Measurements from ENCODE around the gene NGDN. TPM values are rescaled to one million over a fixed set of nuclear protein-coding genes. Genes with fewer than 3 reads are reported as not detected.

Gene NGDN
- total RNA-seq, 2 donors from 2014 or later, result 21.4 to 27.6 TPM

DNA sequence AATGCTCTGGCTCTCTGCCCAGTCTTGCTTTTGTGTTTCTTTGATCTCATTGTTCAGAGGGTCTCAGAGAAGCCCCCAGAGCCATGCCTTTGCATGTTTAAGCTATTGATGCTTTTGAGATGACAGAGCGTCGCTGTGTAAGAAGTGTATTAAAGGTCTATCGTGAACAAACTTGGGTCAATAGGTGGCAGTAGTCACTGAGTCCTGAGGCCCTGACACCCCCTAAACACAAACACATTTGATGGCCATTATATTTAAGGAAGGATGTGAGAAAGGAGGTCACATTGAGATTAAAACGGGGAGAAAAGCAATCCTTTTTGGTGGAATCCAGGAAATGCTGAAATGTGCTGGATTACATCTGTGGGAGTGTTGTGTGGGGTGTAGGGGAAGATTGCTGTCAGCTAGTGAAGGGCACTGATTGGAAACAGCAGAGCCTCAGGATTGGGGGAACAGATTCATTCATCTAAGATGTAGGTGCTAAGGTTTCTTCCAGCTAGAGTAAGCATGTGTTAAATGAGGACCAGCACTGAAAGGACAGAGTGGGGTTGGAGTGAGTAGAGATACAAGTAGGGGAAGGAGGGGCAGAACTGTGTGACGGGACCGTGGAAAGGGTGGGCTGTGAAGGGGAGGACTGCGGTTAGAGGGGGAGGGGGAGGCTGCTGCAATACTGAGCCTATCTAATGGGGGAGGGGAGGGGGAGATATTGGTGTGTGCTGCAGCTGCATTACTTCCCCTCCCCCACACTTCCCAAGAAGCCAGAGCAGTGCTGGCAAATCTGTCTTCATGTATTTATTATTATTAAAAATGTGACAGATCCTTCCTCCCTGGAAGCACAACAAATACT, 12.7 kb downstream of the NGDN start:
- no peak overlapping the region for H3K4me3 ChIP-seq
- H3K4me1 ChIP-seq, result no peaks in the 10 kb centered on the region
- H3K36me3 ChIP-seq, result peaks cover 5% of the 10 kb centered on the region
- TF ChIP-seq, protein P1, sequence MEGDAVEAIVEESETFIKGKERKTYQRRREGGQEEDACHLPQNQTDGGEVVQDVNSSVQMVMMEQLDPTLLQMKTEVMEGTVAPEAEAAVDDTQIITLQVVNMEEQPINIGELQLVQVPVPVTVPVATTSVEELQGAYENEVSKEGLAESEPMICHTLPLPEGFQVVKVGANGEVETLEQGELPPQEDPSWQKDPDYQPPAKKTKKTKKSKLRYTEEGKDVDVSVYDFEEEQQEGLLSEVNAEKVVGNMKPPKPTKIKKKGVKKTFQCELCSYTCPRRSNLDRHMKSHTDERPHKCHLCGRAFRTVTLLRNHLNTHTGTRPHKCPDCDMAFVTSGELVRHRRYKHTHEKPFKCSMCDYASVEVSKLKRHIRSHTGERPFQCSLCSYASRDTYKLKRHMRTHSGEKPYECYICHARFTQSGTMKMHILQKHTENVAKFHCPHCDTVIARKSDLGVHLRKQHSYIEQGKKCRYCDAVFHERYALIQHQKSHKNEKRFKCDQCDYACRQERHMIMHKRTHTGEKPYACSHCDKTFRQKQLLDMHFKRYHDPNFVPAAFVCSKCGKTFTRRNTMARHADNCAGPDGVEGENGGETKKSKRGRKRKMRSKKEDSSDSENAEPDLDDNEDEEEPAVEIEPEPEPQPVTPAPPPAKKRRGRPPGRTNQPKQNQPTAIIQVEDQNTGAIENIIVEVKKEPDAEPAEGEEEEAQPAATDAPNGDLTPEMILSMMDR (IDR thresholded peaks at IDR 0.05), result no peak
- intact Hi-C loops (cut with DNase I), result no loop called here
- no peak overlapping the region for H3K9ac ChIP-seq (ENCODE audit: low read depth in 2 of 2, low read length in 2 of 2)
- no peaks in the 10 kb centered on the region for H3K9me3 ChIP-seq
- no peaks in the 10 kb centered on the region for H3K27me3 ChIP-seq
- no peak overlapping the region for H3K27ac ChIP-seq
- DNase-seq, result no peak

DNA sequence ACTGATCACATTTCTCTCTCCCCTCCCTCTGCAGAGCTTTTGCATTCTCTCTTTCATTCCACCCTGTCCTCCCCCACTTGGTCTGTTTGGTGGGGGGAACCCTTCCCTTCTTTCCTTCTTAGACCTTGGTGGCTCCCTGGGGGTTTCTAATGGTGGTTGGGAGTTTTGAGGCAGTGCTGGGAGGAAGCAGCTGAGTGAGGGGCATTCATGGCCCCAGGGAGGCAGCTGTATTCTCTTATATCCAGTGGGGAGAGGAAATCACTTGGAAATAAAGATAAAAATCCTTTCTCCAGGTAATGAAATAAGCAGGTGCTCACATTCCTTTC, 13.3 kb downstream of the NGDN start:
- H3K4me1 ChIP-seq, result no peaks in the 10 kb centered on the region
- H3K36me3 ChIP-seq, result no peaks in the 10 kb centered on the region
- intact Hi-C loops (cut with DNase I), result no loop called here
- no peak for DNase-seq
- no peak overlapping the region for H3K9ac ChIP-seq (ENCODE audit: low read depth in 2 of 2, low read length in 2 of 2)
- H3K9me3 ChIP-seq, result no peaks in the 10 kb centered on the region
- no peak overlapping the region for H3K4me3 ChIP-seq
- no peak overlapping the region for H3K27ac ChIP-seq
- TF ChIP-seq, protein P1 (IDR thresholded peaks at IDR 0.05), result no peak
- no peaks in the 10 kb centered on the region for H3K27me3 ChIP-seq

DNA sequence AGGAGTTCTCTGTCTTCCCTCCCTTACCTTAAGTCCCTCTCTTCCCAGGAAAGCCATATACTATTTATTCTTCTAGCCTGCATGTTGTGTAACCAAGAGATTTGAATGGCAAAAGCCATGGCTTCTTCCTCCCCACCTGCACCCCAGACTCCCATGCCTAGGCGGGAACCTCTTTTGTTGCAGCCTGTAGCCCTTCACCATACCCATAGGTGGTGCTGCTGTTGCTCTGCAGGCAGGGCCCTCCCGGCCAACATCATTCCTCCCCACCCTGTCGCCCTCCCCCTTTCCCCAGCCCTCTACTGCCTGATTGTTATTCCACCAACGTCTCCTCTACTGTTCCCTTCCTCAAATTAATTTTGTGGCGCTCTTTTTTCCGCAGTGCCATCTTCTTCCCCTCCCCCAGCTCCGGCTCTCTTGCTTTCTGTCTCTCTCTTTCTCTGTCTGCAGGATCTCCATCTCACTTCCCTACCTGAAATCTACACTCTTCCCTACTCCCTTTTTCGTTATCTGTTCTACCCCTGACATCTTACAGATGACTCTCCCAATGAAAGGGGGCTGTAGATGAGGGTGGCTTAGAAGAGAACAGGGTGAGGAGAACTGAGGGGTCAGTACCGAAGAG, 13.8 kb downstream of the NGDN start:
- Histone ChIP-seq H3K9me3 (no peaks in the 10 kb centered on the region), H3K27me3 (no peaks in the 10 kb centered on the region), H3K4me1 (no peaks in the 10 kb centered on the region), H3K9ac (ENCODE audit: low read depth in 2 of 2, low read length in 2 of 2) (no peak overlapping the region), H3K4me3 (no peak overlapping the region), H3K27ac (no peak overlapping the region), H3K36me3 (no peaks in the 10 kb centered on the region)
- no peak for DNase-seq
- TF ChIP-seq, protein P1 (IDR thresholded peaks at IDR 0.05), result no peak
- intact Hi-C loops (cut with DNase I), result no loop called here

DNA sequence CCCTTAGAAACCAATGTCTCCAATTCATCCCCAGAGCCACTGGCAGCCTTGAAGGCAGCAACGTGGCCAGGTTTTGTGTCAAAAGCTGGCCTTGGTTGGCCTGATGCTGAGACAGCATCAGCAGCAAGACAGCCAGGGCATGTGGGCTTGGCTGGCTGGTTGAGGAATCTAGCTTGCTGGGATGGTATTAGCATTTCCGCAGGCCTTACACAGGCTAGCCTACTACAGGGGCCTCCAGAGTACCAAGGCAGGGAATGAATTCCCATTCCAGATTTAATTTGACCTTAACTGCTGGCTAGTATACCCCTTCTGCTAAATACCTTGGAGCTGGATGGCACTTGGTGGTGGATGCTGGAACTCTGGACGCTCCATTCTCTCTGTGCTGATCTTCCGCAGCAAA, 15.8 kb downstream of the NGDN start:
- Histone ChIP-seq H3K4me3 (no peak overlapping the region), H3K27ac (no peak overlapping the region), H3K4me1 (no peaks in the 10 kb centered on the region), H3K27me3 (no peaks in the 10 kb centered on the region), H3K9me3 (no peaks in the 10 kb centered on the region), H3K36me3 (no peaks in the 10 kb centered on the region), H3K9ac (ENCODE audit: low read depth in 2 of 2, low read length in 2 of 2) (no peak overlapping the region)
- DNase-seq, result no peak
- intact Hi-C loops (cut with DNase I), result no loop called here
- TF ChIP-seq, protein P1 (IDR thresholded peaks at IDR 0.05), result no peak

DNA sequence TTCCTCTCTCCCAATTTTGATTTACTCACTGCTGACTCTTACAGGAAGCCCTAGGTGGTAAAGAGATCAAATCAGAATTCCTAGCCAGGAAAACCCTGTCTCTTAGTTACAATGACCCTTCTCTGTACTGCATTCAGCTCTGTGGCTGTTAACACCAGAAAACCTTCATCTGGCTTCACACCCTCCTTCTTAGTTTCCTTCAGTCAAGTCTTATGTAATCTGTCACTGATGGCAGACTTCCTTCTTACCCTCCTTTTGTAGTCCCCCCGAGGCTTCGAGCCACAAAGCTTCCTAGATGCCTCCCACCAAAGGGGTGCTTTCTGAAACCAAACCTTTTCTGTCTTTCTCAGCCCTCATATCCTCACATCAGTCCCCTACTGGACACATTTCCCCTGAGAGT, 16.5 kb downstream of the NGDN start:
- no peak overlapping the region for H3K4me3 ChIP-seq
- H3K9me3 ChIP-seq, result no peaks in the 10 kb centered on the region
- no peaks in the 10 kb centered on the region for H3K36me3 ChIP-seq
- DNase-seq, result no peak
- no peak overlapping the region for H3K9ac ChIP-seq (ENCODE audit: low read depth in 2 of 2, low read length in 2 of 2)
- TF ChIP-seq, protein P1 (IDR thresholded peaks at IDR 0.05), result no peak
- no peaks in the 10 kb centered on the region for H3K4me1 ChIP-seq
- no peaks in the 10 kb centered on the region for H3K27me3 ChIP-seq
- H3K27ac ChIP-seq, result no peak overlapping the region
- intact Hi-C loops (cut with DNase I), result no loop called here

All from colonic mucosa (tissue), 4 donors.